COLO668 (cell line): ENCODE results near the gene SEC24B.
A peak's percentile ranks its signal among the peaks of the same experiment; 100 is the strongest.
"Not testable (repeated sequence)": the region's sequence is repeated elsewhere in the genome, so short reads cannot be mapped to it uniquely, and the experiment has no call there.

Experiments used
- DNase-seq: peaks from one replicate; lab custom pipeline; 2025; ENCODE audit not compliant: unreplicated experiment; lab: John Stamatoyannopoulos, UW

Gene SEC24B

GRCh38 chr4:109432203-109432602, 1.4 kb upstream of the SEC24B start:
- DNase-seq, result no peak

- DNase-seq, result no peak
Measured at GRCh38 chr4:109432696-109433095, 919 bp upstream of the SEC24B start.

- peak; percentile 36 for DNase-seq
Measured at GRCh38 chr4:109434007-109434971, 674 bp downstream of the SEC24B start.

- no peak for DNase-seq
Measured at GRCh38 chr4:109435635-109436034, 2.0 kb downstream of the SEC24B start.

GRCh38 chr4:109436504-109436903, 2.9 kb downstream of the SEC24B start:
- no peak for DNase-seq

- DNase-seq, result no peak
Measured at GRCh38 chr4:109440948-109441347, 7.3 kb downstream of the SEC24B start.

- DNase-seq, result no peak
Measured at GRCh38 chr4:109441862-109442458, 8.3 kb downstream of the SEC24B start.

- no peak for DNase-seq
Measured at GRCh38 chr4:109444182-109444844, 10.7 kb downstream of the SEC24B start.

GRCh38 chr4:109447278-109447677, 13.7 kb downstream of the SEC24B start:
- no peak for DNase-seq

- no peak for DNase-seq
Measured at GRCh38 chr4:109451544-109452273, 18.1 kb downstream of the SEC24B start.

- not testable (repeated sequence) for DNase-seq
Measured at GRCh38 chr4:109453110-109453509, 19.5 kb downstream of the SEC24B start.

GRCh38 chr4:109462297-109462696, 28.7 kb downstream of the SEC24B start:
- DNase-seq, result no peak

GRCh38 chr4:109462802-109463201, 29.2 kb downstream of the SEC24B start:
- no peak for DNase-seq

GRCh38 chr4:109465069-109465468, 31.5 kb downstream of the SEC24B start:
- DNase-seq, result no peak

- DNase-seq, result no peak
Measured at GRCh38 chr4:109469915-109470314, 36.3 kb downstream of the SEC24B start.

- DNase-seq, result no peak
Measured at GRCh38 chr4:109472343-109472761, 38.7 kb downstream of the SEC24B start.

GRCh38 chr4:109473824-109474223, 40.2 kb downstream of the SEC24B start:
- DNase-seq, result no peak

- DNase-seq, result no peak
Measured at GRCh38 chr4:109486007-109486406, 52.4 kb downstream of the SEC24B start.

- DNase-seq, result no peak
Measured at GRCh38 chr4:109494563-109494962, 60.9 kb downstream of the SEC24B start.

- DNase-seq, result no peak
Measured at GRCh38 chr4:109495514-109495913, 61.9 kb downstream of the SEC24B start.

- no peak for DNase-seq
Measured at GRCh38 chr4:109496875-109497274, 63.3 kb downstream of the SEC24B start.
